ENCODE data around the gene NAA50.

Gene NAA50

DNA sequence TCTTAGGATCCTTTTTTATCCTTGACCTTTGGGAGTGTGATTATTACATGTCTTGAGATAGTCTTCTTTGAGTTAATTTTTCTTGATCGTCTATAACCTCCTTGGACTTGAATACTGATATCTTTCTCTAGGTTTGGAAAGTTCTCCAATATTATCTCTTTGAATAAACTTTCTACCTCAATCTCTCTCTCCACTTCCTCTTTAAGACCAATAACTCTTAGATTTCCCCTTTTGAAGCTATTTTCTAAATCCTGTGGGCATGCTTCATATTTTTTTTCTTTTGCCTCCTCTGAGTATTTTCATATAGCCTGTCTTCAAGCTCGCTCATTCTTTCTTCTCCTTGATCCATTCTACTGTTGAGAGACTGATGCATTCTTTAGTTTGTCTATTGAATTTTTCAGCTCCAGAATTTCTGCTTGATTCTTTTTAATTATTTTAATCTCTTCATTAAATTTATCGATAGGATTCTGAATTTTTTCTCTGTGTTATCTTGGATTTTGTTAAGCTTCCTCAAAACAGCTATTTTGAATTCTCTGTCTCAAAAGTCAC lies 61.7 kb downstream of the NAA50 start:
- DNase-seq = no peak

DNA sequence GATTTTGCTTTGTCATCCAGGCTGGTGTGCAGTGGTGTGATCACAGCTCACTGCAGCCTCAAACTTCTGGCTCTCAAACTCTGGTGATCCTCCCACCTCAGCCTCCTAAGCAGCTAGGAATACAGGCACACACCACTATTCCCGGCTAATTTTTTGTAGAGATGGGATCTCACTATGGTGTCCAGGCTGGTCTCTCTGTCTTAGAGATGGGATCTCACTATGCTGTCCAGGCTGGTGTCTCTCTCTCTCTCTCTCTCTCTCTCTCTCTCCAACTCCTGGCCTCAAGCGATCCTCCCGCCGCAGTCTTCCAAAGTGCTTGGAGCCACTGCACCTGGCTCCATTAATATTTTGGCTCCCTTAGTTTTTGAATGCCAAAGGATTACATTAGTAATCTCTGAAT lies 67.3 kb downstream of the NAA50 start:
- DNase-seq = no peak

DNA sequence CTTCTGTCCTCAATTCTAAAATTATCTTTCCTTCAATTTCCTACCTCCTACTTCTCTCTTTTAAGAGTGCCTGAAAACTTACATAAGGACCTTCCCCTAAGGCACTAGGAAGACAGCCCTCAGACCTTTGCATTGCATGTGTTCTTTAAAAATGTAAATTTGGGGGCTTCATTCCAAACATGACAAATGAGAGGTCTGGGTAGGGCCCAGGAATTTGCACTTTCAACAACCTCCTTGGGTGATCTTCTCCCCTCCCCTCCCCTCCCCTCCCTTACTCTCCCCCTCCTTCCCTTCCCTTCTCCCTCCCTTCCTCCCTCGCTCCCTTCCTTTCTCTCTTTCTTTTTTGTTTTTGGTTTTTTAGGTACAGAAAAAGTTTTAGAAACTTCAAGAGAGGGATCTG lies 68.3 kb downstream of the NAA50 start:
- DNase-seq = no peak

GRCh38 chr3:113676261-113676660 lies 69.8 kb downstream of the NAA50 start:
- DNase-seq = no peak

DNA sequence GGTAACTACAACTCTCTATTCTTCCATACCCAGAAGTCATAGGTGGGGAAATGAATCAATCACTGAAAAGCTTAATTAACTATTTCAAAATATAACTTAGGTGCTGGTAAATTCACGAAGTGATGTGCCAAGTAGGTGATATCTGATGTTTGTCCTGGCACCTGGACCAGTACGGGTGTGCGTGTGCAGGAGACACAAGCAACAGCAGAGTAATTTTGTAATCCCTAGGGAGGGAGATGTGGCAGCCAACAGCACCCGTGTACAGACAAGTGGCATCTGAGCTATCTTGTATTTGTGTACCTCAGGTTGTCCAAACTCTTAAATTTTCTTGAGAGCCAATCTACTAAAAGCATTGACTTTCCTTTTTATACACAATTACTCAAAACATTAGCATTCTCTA lies 72.5 kb downstream of the NAA50 start:
- no peak for DNase-seq

GRCh38 chr3:113668015-113668414 lies 78.0 kb downstream of the NAA50 start:
- DNase-seq = no peak

All from DMS153 (cell line).